DND-41 (cell line): ENCODE measurements around the gene RASGRP1.

Experiments used
- ATAC-seq: fragments of 200-7000 bp; cut with Tn5 transposase; 3 replicates; pipeline ENCODE4 v1.9.1; 2021; ENCODE audit warnings: low read depth; ENCODE audit not compliant: insufficient read depth
- DNase-seq: peaks from one replicate; pipeline ENCODE4 v3.0.0-alpha.2; 2020
- H2AFZ ChIP-seq: 2 replicates; pipeline ENCODE4 v1.6.0; 2012; ENCODE audit warnings: low read depth, low read length
- H3K27ac ChIP-seq: 2 replicates; pipeline ENCODE4 v1.5.1; 2012; ENCODE audit warnings: low read length, inconsistent platforms
- H3K27me3 ChIP-seq: fragments of 200-600 bp; sonication (generic); 2 replicates; pipeline ENCODE4 v1.6.0; 2012; ENCODE audit warnings: low read length, mild to moderate bottlenecking, inconsistent platforms; ENCODE audit not compliant: insufficient read depth, poor library complexity
- H3K36me3 ChIP-seq: 2 replicates; pipeline ENCODE4 v1.5.1; 2012; ENCODE audit warnings: low read length, inconsistent platforms; ENCODE audit not compliant: insufficient read depth
- H3K4me1 ChIP-seq: 2 replicates; pipeline ENCODE4 v1.5.1; 2012; ENCODE audit warnings: mild to moderate bottlenecking, low read length; ENCODE audit not compliant: insufficient read depth
- H3K4me2 ChIP-seq: 2 replicates; pipeline ENCODE4 v1.6.0; 2012; ENCODE audit warnings: mild to moderate bottlenecking, moderate library complexity, low read length, inconsistent platforms; ENCODE audit not compliant: insufficient read depth
- H3K4me3 ChIP-seq, 2 experiments: fragments of 200-600 bp in 1 of 2; shearing (Covaris generic) in 1 of 2; 2 replicates each; pipeline ENCODE4 v1.5.1; 2012 to 2016; ENCODE audit warnings: inconsistent platforms in 2 of 2, low read length in 2 of 2, mild to moderate bottlenecking in 2 of 2, low read depth in 1 of 2, moderate library complexity in 1 of 2
- H3K79me2 ChIP-seq: 2 replicates; pipeline ENCODE4 v1.6.0; 2012; ENCODE audit warnings: low read length, inconsistent platforms; ENCODE audit not compliant: insufficient read depth
- H3K9ac ChIP-seq: 2 replicates; pipeline ENCODE4 v1.6.0; 2012; ENCODE audit warnings: low read depth, mild to moderate bottlenecking, inconsistent platforms, low read length, moderate library complexity
- H3K9me3 ChIP-seq: 2 replicates; pipeline ENCODE4 v1.5.1; 2012; ENCODE audit warnings: low read length, moderate library complexity, mild to moderate bottlenecking, inconsistent platforms; ENCODE audit not compliant: insufficient read depth, severe bottlenecking
- H4K20me1 ChIP-seq: 2 replicates; pipeline ENCODE4 v1.6.0; 2012; ENCODE audit warnings: low read length; ENCODE audit not compliant: insufficient read depth
- CTCF ChIP-seq: IDR thresholded peaks from 2 replicates; pipeline ENCODE4 v1.5.1; 2012; ENCODE audit warnings: borderline replicate concordance, low read length, moderate library complexity, mild to moderate bottlenecking; ENCODE audit not compliant: poor library complexity, severe bottlenecking; ENCODE audit errors: extremely low read depth
- EZH2 ChIP-seq: IDR thresholded peaks from 3 replicates; pipeline ENCODE4 v1.6.1; 2012; ENCODE audit warnings: borderline replicate concordance, low read depth, mild to moderate bottlenecking, moderate library complexity, low read length, inconsistent platforms; ENCODE audit not compliant: severe bottlenecking

RASGRP1 gene

GRCh38 chr15:38597219-38597800, 32.7 kb upstream of the RASGRP1 start:
- Histone ChIP-seq H3K4me3 (no peak overlapping the region), H3K79me2 (no peaks in the 10 kb centered on the region), H4K20me1 (no peaks in the 10 kb centered on the region), H3K9ac (no peak overlapping the region), H3K27me3 (no peaks in the 10 kb centered on the region), H3K9me3 (no peaks in the 10 kb centered on the region), H2AFZ (no peak overlapping the region), H3K36me3 (no peaks in the 10 kb centered on the region), H3K27ac (no peak overlapping the region), H3K4me2 (no peak overlapping the region), H3K4me1 (no peaks in the 10 kb centered on the region)
- DNase-seq (no peak), ATAC-seq (no peak)
- TF ChIP-seq CTCF = no peak
- TF ChIP-seq EZH2 = no peak

- H3K79me2 ChIP-seq = no peaks in the 10 kb centered on the region
- no peaks in the 10 kb centered on the region for H3K27me3 ChIP-seq
- H3K4me3 ChIP-seq = no peak overlapping the region
- DNase-seq (no peak), ATAC-seq (no peak)
- TF ChIP-seq EZH2 = no peak
- TF ChIP-seq CTCF = no peak
- H3K9me3 ChIP-seq = no peaks in the 10 kb centered on the region
- no peaks in the 10 kb centered on the region for H4K20me1 ChIP-seq
- no peak overlapping the region for H3K27ac ChIP-seq
- H3K9ac ChIP-seq = no peak overlapping the region
- H2AFZ ChIP-seq = no peak overlapping the region
- no peaks in the 10 kb centered on the region for H3K4me1 ChIP-seq
- H3K36me3 ChIP-seq = no peaks in the 10 kb centered on the region
- H3K4me2 ChIP-seq = no peak overlapping the region
Measured at GRCh38 chr15:38593524-38593923, 28.9 kb upstream of the RASGRP1 start.

GRCh38 chr15:38589502-38589901, 24.9 kb upstream of the RASGRP1 start:
- Histone ChIP-seq H3K27ac (no peak overlapping the region), H4K20me1 (no peaks in the 10 kb centered on the region), H3K79me2 (no peaks in the 10 kb centered on the region), H3K4me1 (no peaks in the 10 kb centered on the region), H3K36me3 (no peaks in the 10 kb centered on the region), H3K9me3 (no peaks in the 10 kb centered on the region), H3K27me3 (no peaks in the 10 kb centered on the region), H3K4me2 (no peak overlapping the region), H3K4me3 (no peak overlapping the region), H3K9ac (no peak overlapping the region), H2AFZ (no peak overlapping the region)
- DNase-seq (no peak), ATAC-seq (no peak)
- TF ChIP-seq EZH2 (no peak), CTCF (no peak)

GRCh38 chr15:38588672-38589071, 24.1 kb upstream of the RASGRP1 start:
- no peak for TF ChIP-seq EZH2
- no peak for TF ChIP-seq CTCF
- Histone ChIP-seq H3K36me3 (no peaks in the 10 kb centered on the region), H3K79me2 (no peaks in the 10 kb centered on the region), H3K4me2 (no peak overlapping the region), H4K20me1 (no peaks in the 10 kb centered on the region), H2AFZ (no peak overlapping the region), H3K27ac (no peak overlapping the region), H3K27me3 (no peaks in the 10 kb centered on the region), H3K4me1 (no peaks in the 10 kb centered on the region), H3K4me3 (no peak overlapping the region), H3K9ac (no peak overlapping the region), H3K9me3 (no peaks in the 10 kb centered on the region)
- ATAC-seq (no peak), DNase-seq (no peak)
